Gastroesophageal sphincter (tissue), 4 donors: ENCODE measurements around the gene FYCO1. TPM values are rescaled to one million over a fixed set of nuclear protein-coding genes. Genes with fewer than 3 reads are reported as not detected.
A peak's percentile ranks its signal among the peaks of the same experiment; 100 is the strongest.

Experiments
- ATAC-seq: fragments of 150-250 bp; one replicate; pipeline ENCODE4 v1.9.1; 2016; ENCODE audit warnings: mild to moderate bottlenecking, moderate library complexity
- H3K27ac ChIP-seq, 4 donors: fragments of 200-600 bp; sonication (generic) in 3 of 4; 1 replicate in 3 of 4; 2 replicates in 1 of 4; pipeline ENCODE4 v1.5.1; 2016 to 2019
- H3K27me3 ChIP-seq: fragments of 200-600 bp; sonication (generic); one replicate; pipeline ENCODE4 v1.5.1; 2019
- H3K36me3 ChIP-seq, 2 donors: fragments of 200-600 bp; sonication (generic); one replicate each; pipeline ENCODE4 v1.5.1; 2019; ENCODE audit warnings: control low read depth in 1 of 2
- H3K4me1 ChIP-seq, 3 donors: fragments of 200-600 bp; sonication (generic); 1 replicate in 2 of 3; 2 replicates in 1 of 3; pipeline ENCODE4 v1.5.1; 2016 to 2019; ENCODE audit warnings: control low read depth in 2 of 3
- H3K4me3 ChIP-seq, 2 donors: fragments of 200-600 bp; sonication (generic); one replicate each; pipeline ENCODE4 v1.5.1; 2019; ENCODE audit warnings: mild to moderate bottlenecking in 1 of 2, moderate library complexity in 1 of 2
- H3K9me3 ChIP-seq, 3 donors: fragments of 200-600 bp; sonication (generic); one replicate each; pipeline ENCODE4 v1.5.1; 2017 to 2019; ENCODE audit warnings: control low read depth in 2 of 3
- CTCF ChIP-seq, 4 experiments: fragments of 200-600 bp in 2 of 4; fragments of 450-650 bp in 2 of 4; sonication (generic) in 1 of 4; IDR thresholded peaks; one replicate each; pipeline ENCODE4 v1.5.1; 2017 to 2019; ENCODE audit warnings: antibody characterized with exemption in 4 of 4, mild to moderate bottlenecking in 2 of 4, moderate library complexity in 2 of 4
- EP300 ChIP-seq: sonication (generic); formaldehyde crosslinking; IDR thresholded peaks from one replicate; pipeline ENCODE4 v1.6.1; 2017; ENCODE audit warnings: antibody characterized with exemption, mild to moderate bottlenecking
- POLR2A ChIP-seq, 2 donors: fragments of 450-650 bp; IDR thresholded peaks; one replicate each; pipeline ENCODE4 v1.6.1; 2017; ENCODE audit warnings: antibody characterized with exemption in 2 of 2, mild to moderate bottlenecking in 2 of 2, moderate library complexity in 1 of 2
- POLR2AphosphoS5 ChIP-seq: sonication (generic); formaldehyde crosslinking; IDR thresholded peaks from one replicate; pipeline ENCODE4 v1.6.1; 2017; ENCODE audit warnings: antibody characterized with exemption
- WGBS, 2 donors: methylation state at CpG; one replicate each; pipeline ENCODE4 v1.1.5; 2018; ENCODE audit warnings: low coverage in 1 of 2; 5-methylcytosine and 5-hydroxymethylcytosine counted together
- total RNA-seq, 4 donors: library from RNA; depleted of rRNA; stranded (reverse); fragments of >200 nt; gene quantifications; one replicate each; pipeline ENCODE4 v1.1.0, GENCODE V29; 2016

Gene FYCO1
- total RNA-seq, 4 donors from 2014 or later, result 66.8 to 144 (median 97.3) TPM

DNA sequence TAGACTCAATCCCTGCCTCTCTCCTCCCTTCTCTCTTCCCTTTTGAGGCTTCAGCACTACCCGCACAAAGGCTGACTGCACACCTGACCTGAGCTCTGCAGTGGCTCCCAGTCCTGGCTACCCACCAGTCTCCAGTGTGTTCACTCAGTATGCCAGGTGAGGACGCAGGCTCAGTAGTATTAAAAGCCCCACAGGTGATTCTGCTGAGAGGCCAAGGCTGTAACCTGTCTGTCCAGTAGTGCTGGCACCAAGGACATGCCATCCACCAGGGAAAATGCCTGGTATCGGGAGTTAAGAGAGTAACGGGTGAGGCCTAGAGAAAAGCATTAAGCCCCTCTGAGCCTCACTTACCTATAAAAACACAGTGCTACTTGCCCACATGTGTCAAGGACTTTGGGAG, 20.9 kb downstream of the FYCO1 start:
- Histone ChIP-seq H3K27me3 (no peaks in the 10 kb centered on the region), H3K4me1 (peaks cover 0 to 29% (median 0%) of the 10 kb centered on the region in 3 donors), H3K36me3 (peaks cover 0 to 92% of the 10 kb centered on the region in 2 donors), H3K9me3 (no peaks in the 10 kb centered on the region), H3K4me3 (no peak overlapping the region), H3K27ac (no peak overlapping the region)
- 100% methylated on average over 1 to 2 of the region's 4 CpGs for WGBS, 2 donors
- TF ChIP-seq CTCF (IDR thresholded peaks at IDR 0.05), result no peak
- TF ChIP-seq POLR2A (IDR thresholded peaks at IDR 0.05), result no peak
- TF ChIP-seq POLR2AphosphoS5, result no peak
- TF ChIP-seq EP300, result no peak
- no peak for ATAC-seq

- H3K36me3 ChIP-seq, result peaks cover 0 to 94% of the 10 kb centered on the region in 2 donors
- WGBS, 2 donors, result 51 to 57% methylated on average over 3 to 6 of the region's 6 CpGs
These were observed 22.9 kb downstream of the FYCO1 start for GRCh38 chr3:45972534-45973402.

GRCh38 chr3:45969953-45970352, 25.7 kb downstream of the FYCO1 start:
- Histone ChIP-seq H3K27me3 (no peaks in the 10 kb centered on the region), H3K4me1 (peaks cover 0 to 63% (median 0%) of the 10 kb centered on the region in 3 donors), H3K4me3 (no peak overlapping the region), H3K27ac (no peak overlapping the region), H3K36me3 (peaks cover 0 to 94% of the 10 kb centered on the region in 2 donors), H3K9me3 (no peaks in the 10 kb centered on the region)
- ATAC-seq, result no peak
- TF ChIP-seq POLR2AphosphoS5 (no peak), EP300 (no peak)
- WGBS, 2 donors, result 94 to 100% methylated on average over 2 to 3 of the region's 3 CpGs

More at GRCh38 chr3:45972534-45973402, 22.9 kb downstream of the FYCO1 start:
- Histone ChIP-seq H3K9me3 (no peaks in the 10 kb centered on the region), H3K4me1 (peaks cover 0 to 36% (median 0%) of the 10 kb centered on the region in 3 donors), H3K27ac (peak overlapping the region; percentile 47 to 77 (median 68)), H3K4me3 (no peak overlapping the region), H3K27me3 (no peaks in the 10 kb centered on the region)
- TF ChIP-seq CTCF (IDR thresholded peaks at IDR 0.05) (peak in 1 of 4 experiments; percentile 8), EP300 (no peak), POLR2A (IDR thresholded peaks at IDR 0.05) (no peak), POLR2AphosphoS5 (peak; percentile 88)
- peak; percentile 88 for ATAC-seq

DNA sequence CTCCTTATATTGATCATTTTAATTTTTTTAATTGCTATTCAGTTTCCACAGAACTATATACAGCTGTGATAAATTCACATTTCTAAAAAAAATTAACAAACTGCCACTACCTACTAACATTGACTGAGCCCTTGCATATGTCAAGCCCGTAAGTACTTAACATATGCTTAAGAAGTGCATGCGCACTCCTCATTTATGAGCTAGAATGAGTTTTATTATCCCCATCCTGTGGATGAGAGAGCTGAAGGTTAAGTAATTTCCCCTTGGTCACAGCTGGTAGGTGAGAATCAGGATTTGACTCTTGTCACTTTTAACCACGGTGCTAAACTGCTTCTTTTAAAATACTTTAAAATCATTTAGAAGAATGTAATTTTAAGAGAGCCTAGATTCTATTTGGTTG, 26.5 kb downstream of the FYCO1 start:
- Histone ChIP-seq H3K9me3 (no peaks in the 10 kb centered on the region), H3K27me3 (no peaks in the 10 kb centered on the region), H3K4me1 (peaks cover 0 to 65% (median 0%) of the 10 kb centered on the region in 3 donors), H3K27ac (no peak overlapping the region), H3K36me3 (peaks cover 0 to 94% of the 10 kb centered on the region in 2 donors), H3K4me3 (no peak overlapping the region)
- WGBS, 2 donors, result 70 to 92% methylated on average over 2 to 3 of the region's 3 CpGs
- TF ChIP-seq POLR2AphosphoS5 (no peak), POLR2A (IDR thresholded peaks at IDR 0.05) (no peak), CTCF (IDR thresholded peaks at IDR 0.05) (no peak), EP300 (no peak)
- no peak for ATAC-seq

- no peak overlapping the region for H3K4me3 ChIP-seq
- no peak for ATAC-seq
- WGBS, 2 donors, result 43 to 67% methylated on average over 2 of the region's 2 CpGs
- no peaks in the 10 kb centered on the region for H3K27me3 ChIP-seq
- peaks cover 0 to 94% of the 10 kb centered on the region in 2 donors for H3K36me3 ChIP-seq
- peaks cover 0 to 62% (median 0%) of the 10 kb centered on the region in 3 donors for H3K4me1 ChIP-seq
- TF ChIP-seq POLR2A (IDR thresholded peaks at IDR 0.05), result no peak
- no peak for TF ChIP-seq EP300
- no peak for TF ChIP-seq CTCF (IDR thresholded peaks at IDR 0.05)
- no peak for TF ChIP-seq POLR2AphosphoS5
- H3K27ac ChIP-seq, result no peak overlapping the region
- no peaks in the 10 kb centered on the region for H3K9me3 ChIP-seq
These were observed 26.9 kb downstream of the FYCO1 start for GRCh38 chr3:45968706-45969105.
